ENCODE measurements around the gene RND1. TPM values are rescaled to one million over a fixed set of nuclear protein-coding genes. Genes with fewer than 3 reads are reported as not detected.

The RND1 gene
- total RNA-seq, 2 donors from 2014 or later, result 0.70 TPM; not detected in 1

GRCh38 chr12:48828841-48829575 is 36.7 kb downstream of the RND1 start:
- no peak for TF ChIP-seq CTCF (IDR thresholded peaks at IDR 0.05)
- Histone ChIP-seq H3K4me3 (no peak overlapping the region), H3K9me3 (no peaks in the 10 kb centered on the region), H3K27ac (no peak overlapping the region), H3K36me3 (peaks cover 63% of the 10 kb centered on the region), H3K4me1 (no peaks in the 10 kb centered on the region), H3K27me3 (no peaks in the 10 kb centered on the region)
- no peak for DNase-seq (ENCODE audit: low spot score)

GRCh38 chr12:48828293-48828692 is 37.4 kb downstream of the RND1 start:
- Histone ChIP-seq H3K9me3 (no peaks in the 10 kb centered on the region), H3K4me3 (no peak overlapping the region), H3K27me3 (no peaks in the 10 kb centered on the region), H3K36me3 (peaks cover 55% of the 10 kb centered on the region), H3K4me1 (no peaks in the 10 kb centered on the region), H3K27ac (no peak overlapping the region)
- TF ChIP-seq CTCF (IDR thresholded peaks at IDR 0.05), result no peak
- DNase-seq (ENCODE audit: low spot score), result no peak

- H3K9me3 ChIP-seq, result no peaks in the 10 kb centered on the region
- H3K4me3 ChIP-seq, result no peak overlapping the region
- no peak for DNase-seq (ENCODE audit: low spot score)
- TF ChIP-seq CTCF (IDR thresholded peaks at IDR 0.05), result no peak
- H3K4me1 ChIP-seq, result no peaks in the 10 kb centered on the region
- no peak overlapping the region for H3K27ac ChIP-seq
- H3K36me3 ChIP-seq, result peaks cover 49% of the 10 kb centered on the region
- H3K27me3 ChIP-seq, result no peaks in the 10 kb centered on the region
These were observed 38.1 kb downstream of the RND1 start for GRCh38 chr12:48827513-48828096.

GRCh38 chr12:48827026-48827425 is 38.6 kb downstream of the RND1 start:
- Histone ChIP-seq H3K9me3 (no peaks in the 10 kb centered on the region), H3K27ac (no peak overlapping the region), H3K4me1 (no peaks in the 10 kb centered on the region), H3K27me3 (no peaks in the 10 kb centered on the region), H3K4me3 (no peak overlapping the region), H3K36me3 (peaks cover 43% of the 10 kb centered on the region)
- DNase-seq (ENCODE audit: low spot score), result no peak
- TF ChIP-seq CTCF (IDR thresholded peaks at IDR 0.05), result no peak

GRCh38 chr12:48826209-48826855 is 39.3 kb downstream of the RND1 start:
- peaks cover 36% of the 10 kb centered on the region for H3K36me3 ChIP-seq

More at GRCh38 chr12:48826209-48826855, 39.3 kb downstream of the RND1 start:
- Histone ChIP-seq H3K27me3 (no peaks in the 10 kb centered on the region), H3K27ac (no peak overlapping the region), H3K9me3 (no peaks in the 10 kb centered on the region), H3K4me1 (no peaks in the 10 kb centered on the region), H3K4me3 (no peak overlapping the region)
- no peak for DNase-seq (ENCODE audit: low spot score)
- TF ChIP-seq CTCF (IDR thresholded peaks at IDR 0.05), result no peak

All from right atrium auricular region (tissue), 2 donors.